ENCODE results near the gene FMR1NB. TPM values are rescaled to one million over a fixed set of nuclear protein-coding genes. Genes with fewer than 3 reads are reported as not detected.

Gene FMR1NB
- total and polyA plus RNA-seq, 2 of the 13 experiments (the other 11 are each of a cell fraction or from before 2014, with no cell fraction given): not detected

GRCh38 chrX:148024425-148025148 is 43.5 kb downstream of the FMR1NB start:
- no peak overlapping the region for H2AFZ ChIP-seq (ENCODE audit: low read length)
- no peak overlapping the region for H3K9ac ChIP-seq (ENCODE audit: insufficient read depth, low read depth, low read length)
- H3K79me2 ChIP-seq (ENCODE audit: insufficient read depth, low read length): no peaks in the 10 kb centered on the region
- H3K4me1 ChIP-seq (ENCODE audit: insufficient read depth, low read length): no peaks in the 10 kb centered on the region
- H3K4me3 ChIP-seq (replicated peaks in 1 of 3; ENCODE audit: insufficient read depth in 1 of 3, low read depth in 2 of 3, low read length in 3 of 3): no peak overlapping the region
- ATAC-seq (no peak), FAIRE-seq (no peak), DNase-seq (ENCODE audit: low spot score) (no peak)
- H3K9me3 ChIP-seq (ENCODE audit: low read length): no peaks in the 10 kb centered on the region
- no peaks in the 10 kb centered on the region for H3K36me3 ChIP-seq (replicated peaks in 1 of 2; ENCODE audit: control insufficient read depth in 1 of 2, insufficient read depth in 2 of 2, low read length in 2 of 2)
- ChIA-PET CTCF (ENCODE audit: low intra/inter-chr PET ratio, low total read pairs) (no interaction called here), POLR2A (no interaction called here)
- no TSS peak for BruUV-seq (replicated peaks)
- in situ Hi-C loops (cut with HindIII; ENCODE audit: extremely low pct_ligation_motif_present, low pct_unique_long_range_greater_than_20kb) (no loop called here), intact Hi-C loops (cut with micrococcal nuclease; ENCODE audit: unreplicated experiment) (no loop called here)
- no peak overlapping the region for H3K27ac ChIP-seq (ENCODE audit: extremely low read length, insufficient read depth, low read length)
- TF ChIP-seq ZNF761 (CRISPR knock-in tag; conservative IDR thresholded peaks at IDR 0.05) (no peak), LCORL (IDR thresholded peaks at IDR 0.05) (no peak), LCORL (CRISPR knock-in tag; IDR thresholded peaks at IDR 0.05) (no peak), RBAK (CRISPR knock-in tag; IDR thresholded peaks at IDR 0.05) (no peak), SOX6 (IDR thresholded peaks at IDR 0.05) (no peak), SOX6 (CRISPR knock-in tag; IDR thresholded peaks at IDR 0.05) (no peak), HES4 (CRISPR knock-in tag; IDR thresholded peaks at IDR 0.05; ENCODE audit: borderline replicate concordance) (no peak), KLF12 (CRISPR knock-in tag; IDR thresholded peaks at IDR 0.05; ENCODE audit: borderline replicate concordance) (no peak), BHLHE40 (IDR thresholded peaks at IDR 0.05; ENCODE audit: low read length) (no peak), ZFP36L1 (CRISPR knock-in tag; IDR thresholded peaks at IDR 0.05) (no peak), ZSCAN20 (CRISPR knock-in tag; IDR thresholded peaks at IDR 0.05; ENCODE audit: borderline replicate concordance) (no peak), ZFYVE20 (CRISPR knock-in tag; IDR thresholded peaks at IDR 0.05; ENCODE audit: borderline replicate concordance, low read depth) (no peak), HNF4G (IDR thresholded peaks at IDR 0.05; ENCODE audit: borderline replicate concordance, low read depth, low read length) (no peak), HNF4G (CRISPR knock-in tag; IDR thresholded peaks at IDR 0.05; ENCODE audit: borderline replicate concordance, low read depth) (no peak)
- TF ChIP-seq, protein P1, sequence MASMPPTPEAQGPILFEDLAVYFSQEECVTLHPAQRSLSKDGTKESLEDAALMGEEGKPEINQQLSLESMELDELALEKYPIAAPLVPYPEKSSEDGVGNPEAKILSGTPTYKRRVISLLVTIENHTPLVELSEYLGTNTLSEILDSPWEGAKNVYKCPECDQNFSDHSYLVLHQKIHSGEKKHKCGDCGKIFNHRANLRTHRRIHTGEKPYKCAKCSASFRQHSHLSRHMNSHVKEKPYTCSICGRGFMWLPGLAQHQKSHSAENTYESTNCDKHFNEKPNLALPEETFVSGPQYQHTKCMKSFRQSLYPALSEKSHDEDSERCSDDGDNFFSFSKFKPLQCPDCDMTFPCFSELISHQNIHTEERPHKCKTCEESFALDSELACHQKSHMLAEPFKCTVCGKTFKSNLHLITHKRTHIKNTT (CRISPR knock-in tag; IDR thresholded peaks at IDR 0.05): no peak
- TF ChIP-seq, protein P2, sequence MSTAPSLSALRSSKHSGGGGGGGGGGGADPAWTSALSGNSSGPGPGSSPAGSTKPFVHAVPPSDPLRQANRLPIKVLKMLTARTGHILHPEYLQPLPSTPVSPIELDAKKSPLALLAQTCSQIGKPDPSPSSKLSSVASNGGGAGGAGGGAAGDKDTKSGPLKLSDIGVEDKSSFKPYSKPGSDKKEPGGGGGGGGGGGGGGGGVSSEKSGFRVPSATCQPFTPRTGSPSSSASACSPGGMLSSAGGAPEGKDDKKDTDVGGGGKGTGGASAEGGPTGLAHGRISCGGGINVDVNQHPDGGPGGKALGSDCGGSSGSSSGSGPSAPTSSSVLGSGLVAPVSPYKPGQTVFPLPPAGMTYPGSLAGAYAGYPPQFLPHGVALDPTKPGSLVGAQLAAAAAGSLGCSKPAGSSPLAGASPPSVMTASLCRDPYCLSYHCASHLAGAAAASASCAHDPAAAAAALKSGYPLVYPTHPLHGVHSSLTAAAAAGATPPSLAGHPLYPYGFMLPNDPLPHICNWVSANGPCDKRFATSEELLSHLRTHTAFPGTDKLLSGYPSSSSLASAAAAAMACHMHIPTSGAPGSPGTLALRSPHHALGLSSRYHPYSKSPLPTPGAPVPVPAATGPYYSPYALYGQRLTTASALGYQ (CRISPR knock-in tag; IDR thresholded peaks at IDR 0.05): no peak
- TF ChIP-seq, protein P3, sequence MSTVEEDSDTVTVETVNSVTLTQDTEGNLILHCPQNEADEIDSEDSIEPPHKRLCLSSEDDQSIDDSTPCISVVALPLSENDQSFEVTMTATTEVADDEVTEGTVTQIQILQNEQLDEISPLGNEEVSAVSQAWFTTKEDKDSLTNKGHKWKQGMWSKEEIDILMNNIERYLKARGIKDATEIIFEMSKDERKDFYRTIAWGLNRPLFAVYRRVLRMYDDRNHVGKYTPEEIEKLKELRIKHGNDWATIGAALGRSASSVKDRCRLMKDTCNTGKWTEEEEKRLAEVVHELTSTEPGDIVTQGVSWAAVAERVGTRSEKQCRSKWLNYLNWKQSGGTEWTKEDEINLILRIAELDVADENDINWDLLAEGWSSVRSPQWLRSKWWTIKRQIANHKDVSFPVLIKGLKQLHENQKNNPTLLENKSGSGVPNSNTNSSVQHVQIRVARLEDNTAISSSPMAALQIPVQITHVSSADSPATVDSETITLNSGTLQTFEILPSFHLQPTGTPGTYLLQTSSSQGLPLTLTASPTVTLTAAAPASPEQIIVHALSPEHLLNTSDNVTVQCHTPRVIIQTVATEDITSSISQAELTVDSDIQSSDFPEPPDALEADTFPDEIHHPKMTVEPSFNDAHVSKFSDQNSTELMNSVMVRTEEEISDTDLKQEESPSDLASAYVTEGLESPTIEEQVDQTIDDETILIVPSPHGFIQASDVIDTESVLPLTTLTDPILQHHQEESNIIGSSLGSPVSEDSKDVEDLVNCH (CRISPR knock-in tag; IDR thresholded peaks at IDR 0.05): no peak
- 38% methylated on average over 8 of the region's 8 CpGs for WGBS (ENCODE audit: low lambda C conversion rate)
- H4K20me1 ChIP-seq (ENCODE audit: insufficient read depth, low read length): no peaks in the 10 kb centered on the region
- no peak overlapping the region for H3K4me2 ChIP-seq (ENCODE audit: low read depth, low read length)
- no peaks in the 10 kb centered on the region for H3K27me3 ChIP-seq (ENCODE audit: control insufficient read depth in 1 of 2, insufficient read depth in 2 of 2, low read length in 2 of 2)
